Vagina (tissue), 2 donors: ENCODE measurements around the gene ASIC3. TPM values are rescaled to one million over a fixed set of nuclear protein-coding genes. Genes with fewer than 3 reads are reported as not detected.
"Not testable (repeated sequence)": the region's sequence is repeated elsewhere in the genome, so short reads cannot be mapped to it uniquely, and the experiment has no call there.

ENCODE experiments used
- DNase-seq, 2 donors: peaks; one replicate each; pipeline ENCODE4 v3.0.0-alpha.2; 2017; ENCODE audit errors: extremely low spot score in 2 of 2
- H3K27ac ChIP-seq: fragments of 200-600 bp; sonication (generic); one replicate; pipeline ENCODE4 v1.5.1; 2019
- H3K27me3 ChIP-seq: fragments of 200-600 bp; sonication (generic); one replicate; pipeline ENCODE4 v1.5.1; 2019
- H3K36me3 ChIP-seq, 2 donors: fragments of 200-600 bp; sonication (generic); one replicate each; pipeline ENCODE4 v1.5.1; 2017 to 2019
- H3K4me1 ChIP-seq: fragments of 200-600 bp; sonication (generic); one replicate; pipeline ENCODE4 v1.5.1; 2019
- H3K4me3 ChIP-seq, 2 donors: fragments of 200-600 bp; sonication (generic); 1 replicate in 1 of 2; 2 replicates in 1 of 2; pipeline ENCODE4 v1.5.1; 2016 to 2019
- H3K9me3 ChIP-seq: fragments of 200-600 bp; sonication (generic); one replicate; pipeline ENCODE4 v1.5.1; 2019
- CTCF ChIP-seq, 3 experiments: fragments of 450-650 bp in 2 of 3; fragments of 200-600 bp in 1 of 3; sonication (generic) in 1 of 3; IDR thresholded peaks; one replicate each; pipeline ENCODE4 v1.5.1; 2017 to 2019; ENCODE audit warnings: antibody characterized with exemption in 3 of 3, mild to moderate bottlenecking in 2 of 3, moderate library complexity in 2 of 3
- POLR2A ChIP-seq, 2 donors: fragments of 450-650 bp; IDR thresholded peaks; one replicate each; pipeline ENCODE4 v1.6.1; 2017; ENCODE audit warnings: antibody characterized with exemption in 2 of 2, mild to moderate bottlenecking in 2 of 2, moderate library complexity in 2 of 2
- POLR2AphosphoS5 ChIP-seq, 2 donors: sonication (generic); formaldehyde crosslinking; IDR thresholded peaks; one replicate each; pipeline ENCODE4 v1.9.0; 2017; ENCODE audit warnings: antibody characterized with exemption in 2 of 2, mild to moderate bottlenecking in 2 of 2, low read depth in 1 of 2; ENCODE audit not compliant: insufficient read depth in 1 of 2
- intact Hi-C: fragments of 100-400 bp; cut with DNase I; formaldehyde crosslinking; loops from one replicate; pipeline ENCODE4 v1.15.1; 2023
- total RNA-seq: library from RNA; depleted of rRNA; stranded (reverse); fragments of >200 nt; gene quantifications from one replicate; pipeline ENCODE4 v1.2.3, GENCODE V29; 2016

Gene ASIC3
- total RNA-seq, 1 donor from 2014 or later = 3.7 TPM

GRCh38 chr7:151011097-151011409, 37.3 kb upstream of the ASIC3 start:
- H3K4me3 ChIP-seq = no peak overlapping the region
- H3K27me3 ChIP-seq = no peaks in the 10 kb centered on the region
- no peak overlapping the region for H3K27ac ChIP-seq
- intact Hi-C loops = no loop called here
- TF ChIP-seq CTCF (IDR thresholded peaks at IDR 0.05) = no peak
- no peak for TF ChIP-seq POLR2AphosphoS5 (IDR thresholded peaks at IDR 0.05; ENCODE audit: insufficient read depth in 1 of 2, low read depth in 1 of 2)
- TF ChIP-seq POLR2A (IDR thresholded peaks at IDR 0.05) = no peak
- no peaks in the 10 kb centered on the region for H3K36me3 ChIP-seq
- no peaks in the 10 kb centered on the region for H3K9me3 ChIP-seq
- DNase-seq = no peak
- peaks cover 48% of the 10 kb centered on the region for H3K4me1 ChIP-seq

GRCh38 chr7:151011616-151012015, 36.7 kb upstream of the ASIC3 start:
- H3K27me3 ChIP-seq, H3K27ac ChIP-seq, intact Hi-C loops, H3K4me3 ChIP-seq, DNase-seq, H3K9me3 ChIP-seq, H3K36me3 ChIP-seq: not testable (repeated sequence)
- H3K4me1 ChIP-seq = peaks cover 48% of the 10 kb centered on the region

- Histone ChIP-seq H3K27ac (no peak overlapping the region), H3K36me3 (no peaks in the 10 kb centered on the region), H3K9me3 (no peaks in the 10 kb centered on the region), H3K27me3 (no peaks in the 10 kb centered on the region), H3K4me3 (no peak overlapping the region), H3K4me1 (peaks cover 48% of the 10 kb centered on the region)
- intact Hi-C loops = no loop called here
- no peak for DNase-seq
- TF ChIP-seq CTCF (IDR thresholded peaks at IDR 0.05) (no peak), POLR2A (IDR thresholded peaks at IDR 0.05) (no peak), POLR2AphosphoS5 (IDR thresholded peaks at IDR 0.05; ENCODE audit: insufficient read depth in 1 of 2, low read depth in 1 of 2) (no peak)
Observed at GRCh38 chr7:151012031-151012692, 36.2 kb upstream of the ASIC3 start.

- no peak for DNase-seq
- H3K9me3 ChIP-seq = no peaks in the 10 kb centered on the region
- no peak overlapping the region for H3K27ac ChIP-seq
- H3K36me3 ChIP-seq = no peaks in the 10 kb centered on the region
- H3K27me3 ChIP-seq = no peaks in the 10 kb centered on the region
- peaks cover 48% of the 10 kb centered on the region for H3K4me1 ChIP-seq
- intact Hi-C loops = no loop called here
- peak overlapping the region; percentile 30 to 31 for H3K4me3 ChIP-seq
- TF ChIP-seq POLR2A (IDR thresholded peaks at IDR 0.05) (no peak), POLR2AphosphoS5 (IDR thresholded peaks at IDR 0.05; ENCODE audit: insufficient read depth in 1 of 2, low read depth in 1 of 2) (no peak), CTCF (IDR thresholded peaks at IDR 0.05) (peak in 2 of 3 experiments; percentile 20 to 26)
Observed at GRCh38 chr7:151012911-151013347, 35.4 kb upstream of the ASIC3 start.

DNA sequence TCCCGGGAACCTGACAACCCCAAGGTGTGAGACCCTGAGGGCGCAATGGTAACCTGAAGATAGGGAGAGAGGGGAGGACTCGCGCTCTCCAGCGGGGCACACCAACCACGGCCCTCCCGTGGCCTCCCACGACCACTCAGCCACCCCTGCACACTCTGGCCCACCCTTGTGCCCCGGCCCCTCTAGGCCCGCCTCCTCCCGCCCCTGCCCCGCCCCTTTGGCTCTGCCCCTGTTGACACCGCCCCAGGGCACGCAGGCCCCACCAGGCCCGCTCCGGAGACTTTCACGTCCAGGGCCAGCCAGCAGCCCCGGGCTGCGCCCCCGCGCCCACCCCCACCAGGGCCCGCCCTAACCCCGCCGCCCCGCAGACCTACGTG, 35.0 kb upstream of the ASIC3 start:
- TF ChIP-seq CTCF (IDR thresholded peaks at IDR 0.05) (no peak), POLR2A (IDR thresholded peaks at IDR 0.05) (no peak), POLR2AphosphoS5 (IDR thresholded peaks at IDR 0.05; ENCODE audit: insufficient read depth in 1 of 2, low read depth in 1 of 2) (no peak)
- no peak overlapping the region for H3K27ac ChIP-seq
- intact Hi-C loops = no loop called here
- H3K9me3 ChIP-seq = no peaks in the 10 kb centered on the region
- no peaks in the 10 kb centered on the region for H3K36me3 ChIP-seq
- peaks cover 50% of the 10 kb centered on the region for H3K4me1 ChIP-seq
- DNase-seq = no peak
- H3K4me3 ChIP-seq = peak overlapping the region; percentile 30 to 31
- H3K27me3 ChIP-seq = no peaks in the 10 kb centered on the region
